ENCODE results near the gene CBARP. TPM values are rescaled to one million over a fixed set of nuclear protein-coding genes. Genes with fewer than 3 reads are reported as not detected.

The CBARP gene
- total and polyA plus RNA-seq, 9 of the 15 experiments (the other 6 are each of a cell fraction or from before 2014, with no cell fraction given): 0.03 to 8.9 (median 1.2) TPM; not detected in 1

DNA sequence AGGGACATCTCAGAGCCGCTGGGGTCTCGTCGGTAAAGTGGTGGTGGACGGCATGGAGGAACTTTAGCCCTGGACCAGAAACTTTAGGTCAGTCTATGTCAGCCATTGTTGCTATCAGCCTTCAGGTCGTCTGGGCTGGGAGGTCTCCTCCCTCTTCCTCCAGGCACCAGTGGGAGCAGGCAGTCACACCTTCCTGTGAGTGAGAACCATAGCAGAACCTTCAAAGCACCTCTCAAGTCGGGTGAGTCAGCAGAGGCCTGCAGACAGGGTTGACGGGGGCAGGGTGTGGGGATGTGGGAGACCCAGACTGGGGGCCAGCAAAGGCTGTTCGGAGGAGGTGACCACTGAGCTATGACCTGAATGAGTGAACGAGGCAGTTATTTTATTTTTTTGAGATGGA lies 48.4 kb downstream of the CBARP start (continued):
- no peak for TF ChIP-seq ZNF589 (CRISPR knock-in tag; IDR thresholded peaks at IDR 0.05; ENCODE audit: low read depth)
- TF ChIP-seq GTF2B (IDR thresholded peaks at IDR 0.05; ENCODE audit: extremely low read depth, insufficient read length): no peak
- peak; percentile 83 for TF ChIP-seq ZBTB7A (IDR thresholded peaks at IDR 0.05; ENCODE audit: borderline replicate concordance, control insufficient read depth, low read depth, low read length)
- TF ChIP-seq JUND (IDR thresholded peaks at IDR 0.05; ENCODE audit: borderline replicate concordance, low read depth, low read length): peak; percentile 55; the same call in 1 of the 2 replicates
- TF ChIP-seq JUND (tag; IDR thresholded peaks at IDR 0.05; ENCODE audit: borderline replicate concordance, low read depth, low read length): peak; percentile 29; the same call in 1 of the 3 replicates
- TF ChIP-seq C11orf30 (IDR thresholded peaks at IDR 0.05; ENCODE audit: low read depth): peak; percentile 53; the same call in 1 of the 2 replicates

- DNase-seq (ENCODE audit: extremely low read depth in 1 of 4, low spot score in 3 of 4): no peak
- BruUV-seq (replicated peaks): no TSS peak
- CTCF ChIA-PET (ENCODE audit: low intra/inter-chr PET ratio): no interaction called here
- intact Hi-C loops (cut with micrococcal nuclease) (no loop called here), in situ Hi-C loops (cut with MboI) (no loop called here)
- no peaks in the 10 kb centered on the region for H3K9me3 ChIP-seq (replicated peaks; ENCODE audit: control insufficient read depth, insufficient read depth, low read depth, low read length)
- H3K4me2 ChIP-seq (ENCODE audit: insufficient read depth, low read length): no peak overlapping the region
- no peak for ATAC-seq
- H3K4me1 ChIP-seq (replicated peaks in 1 of 2; ENCODE audit: control insufficient read depth in 2 of 2, insufficient read depth in 2 of 2, low read length in 2 of 2): peaks cover 5 to 22% of the 10 kb centered on the region in 2 experiments; a peak in 3 of 5 replicates
- no peaks in the 10 kb centered on the region for H3K27me3 ChIP-seq (ENCODE audit: control insufficient read depth in 2 of 2, insufficient read depth in 2 of 2, low read length in 2 of 2)
- FAIRE-seq: no peak
- H2AFZ ChIP-seq (ENCODE audit: low read depth, low read length): no peak overlapping the region
- H3K27ac ChIP-seq (ENCODE audit: extremely low read depth, low read depth, low read length): no peak overlapping the region
- H3K9ac ChIP-seq (ENCODE audit: insufficient read depth in 1 of 2, low read depth in 2 of 2, low read length in 2 of 2): no peak overlapping the region
- TF ChIP-seq HDAC3 (IDR thresholded peaks at IDR 0.05; ENCODE audit: borderline replicate concordance, partially characterized antibody): no peak
- TF ChIP-seq RHOXF2B (CRISPR knock-in tag; conservative IDR thresholded peaks at IDR 0.05): no peak
- no peak for TF ChIP-seq ZNF24 (IDR thresholded peaks at IDR 0.05)
- H3K36me3 ChIP-seq (ENCODE audit: control insufficient read depth, insufficient read depth, low read length): no peaks in the 10 kb centered on the region
- WGBS (ENCODE audit: insufficient coverage, low coverage, missing lambda C conversion rate): 53% methylated on average over 19 of the region's 19 CpGs
- H4K20me1 ChIP-seq (replicated peaks; ENCODE audit: control insufficient read depth, insufficient read depth, low read length): no peaks in the 10 kb centered on the region
- H3K4me3 ChIP-seq: no peak overlapping the region
- POLR2A ChIA-PET: interaction anchor here (0.7 to 1.0 kb wide), 2 partner anchors 11 to 101 kb away, joined by 3 read pairs; no protein-coding TSS in a partner anchor
- H3K9me1 ChIP-seq (ENCODE audit: control insufficient read depth, insufficient read depth, low read length): no peaks in the 10 kb centered on the region
- no peaks in the 10 kb centered on the region for H3K79me2 ChIP-seq (ENCODE audit: control insufficient read depth, insufficient read depth, low read length)
These were observed 54.1 kb downstream of the CBARP start for GRCh38 chr19:1183543-1184172.

Measured in K562 (cell line).